ENCODE results near the gene FBXW11. TPM values are rescaled to one million over a fixed set of nuclear protein-coding genes. Genes with fewer than 3 reads are reported as not detected.

The FBXW11 gene
- total and polyA plus RNA-seq, 2 of the 13 experiments (the other 11 are each of a cell fraction or from before 2014, with no cell fraction given): 31.7 to 53.6 TPM

DNA sequence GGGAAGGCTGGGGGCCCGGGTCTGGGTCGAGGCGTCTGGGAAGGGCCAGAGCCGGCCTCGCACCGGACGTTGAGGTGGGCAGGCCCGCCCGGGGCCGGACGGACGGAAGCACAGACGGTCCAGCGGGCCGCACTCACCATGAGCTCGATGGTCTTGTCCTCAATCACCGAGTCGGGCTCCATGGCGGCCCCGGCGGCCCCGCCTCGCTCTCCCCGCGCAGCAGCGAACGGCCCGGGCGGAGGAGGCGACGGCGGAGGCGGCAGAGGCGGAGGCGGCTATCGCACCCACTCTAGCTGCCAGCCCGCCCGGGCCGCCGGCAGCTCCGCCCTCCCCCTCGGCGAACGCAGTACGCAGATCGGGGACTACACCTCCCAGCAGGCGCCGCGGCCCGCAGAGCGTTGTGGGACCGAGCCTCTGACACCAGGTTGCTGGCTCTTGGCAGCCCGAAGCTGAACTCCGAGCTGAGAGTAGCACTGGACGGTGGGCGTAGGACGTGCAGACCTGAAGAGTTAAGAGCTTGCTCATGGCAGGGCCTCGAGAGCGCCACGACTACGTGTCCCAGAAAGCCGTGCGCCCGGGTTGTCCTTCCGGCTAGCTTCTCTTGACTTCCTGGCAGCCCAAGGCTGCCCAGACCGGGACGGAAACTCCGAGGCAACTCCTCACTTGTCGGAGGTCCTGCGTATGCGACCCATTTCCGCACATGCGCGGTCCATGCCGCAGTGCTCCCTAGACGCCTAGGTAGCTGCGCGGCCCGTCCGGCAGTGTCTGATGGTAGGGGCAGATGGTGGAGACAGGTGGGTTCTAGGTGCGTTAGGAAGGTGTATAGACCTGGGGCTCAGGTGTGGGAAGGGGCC is at the start of gene FBXW11 (continued):
- TF ChIP-seq, protein P1, sequence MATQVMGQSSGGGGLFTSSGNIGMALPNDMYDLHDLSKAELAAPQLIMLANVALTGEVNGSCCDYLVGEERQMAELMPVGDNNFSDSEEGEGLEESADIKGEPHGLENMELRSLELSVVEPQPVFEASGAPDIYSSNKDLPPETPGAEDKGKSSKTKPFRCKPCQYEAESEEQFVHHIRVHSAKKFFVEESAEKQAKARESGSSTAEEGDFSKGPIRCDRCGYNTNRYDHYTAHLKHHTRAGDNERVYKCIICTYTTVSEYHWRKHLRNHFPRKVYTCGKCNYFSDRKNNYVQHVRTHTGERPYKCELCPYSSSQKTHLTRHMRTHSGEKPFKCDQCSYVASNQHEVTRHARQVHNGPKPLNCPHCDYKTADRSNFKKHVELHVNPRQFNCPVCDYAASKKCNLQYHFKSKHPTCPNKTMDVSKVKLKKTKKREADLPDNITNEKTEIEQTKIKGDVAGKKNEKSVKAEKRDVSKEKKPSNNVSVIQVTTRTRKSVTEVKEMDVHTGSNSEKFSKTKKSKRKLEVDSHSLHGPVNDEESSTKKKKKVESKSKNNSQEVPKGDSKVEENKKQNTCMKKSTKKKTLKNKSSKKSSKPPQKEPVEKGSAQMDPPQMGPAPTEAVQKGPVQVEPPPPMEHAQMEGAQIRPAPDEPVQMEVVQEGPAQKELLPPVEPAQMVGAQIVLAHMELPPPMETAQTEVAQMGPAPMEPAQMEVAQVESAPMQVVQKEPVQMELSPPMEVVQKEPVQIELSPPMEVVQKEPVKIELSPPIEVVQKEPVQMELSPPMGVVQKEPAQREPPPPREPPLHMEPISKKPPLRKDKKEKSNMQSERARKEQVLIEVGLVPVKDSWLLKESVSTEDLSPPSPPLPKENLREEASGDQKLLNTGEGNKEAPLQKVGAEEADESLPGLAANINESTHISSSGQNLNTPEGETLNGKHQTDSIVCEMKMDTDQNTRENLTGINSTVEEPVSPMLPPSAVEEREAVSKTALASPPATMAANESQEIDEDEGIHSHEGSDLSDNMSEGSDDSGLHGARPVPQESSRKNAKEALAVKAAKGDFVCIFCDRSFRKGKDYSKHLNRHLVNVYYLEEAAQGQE (IDR thresholded peaks at IDR 0.05; ENCODE audit: borderline replicate concordance in 1 of 2, low read depth in 1 of 2, low read length in 2 of 2): 0 out of 4 replicates have a peak, but pooled peaks of 1 of the 2 experiments have one; percentile 22
- TF ChIP-seq ZNF766 (CRISPR knock-in tag; IDR thresholded peaks at IDR 0.05; ENCODE audit: borderline replicate concordance) (no peak), ZNF251 (CRISPR knock-in tag; IDR thresholded peaks at IDR 0.05) (no peak), NFE2 (CRISPR knock-in tag; IDR thresholded peaks at IDR 0.05) (0 out of 2 replicates have a peak, but pooled peaks have one; percentile 23), PAX8 (CRISPR knock-in tag; IDR thresholded peaks at IDR 0.05; ENCODE audit: borderline replicate concordance) (no peak), ZNF224 (CRISPR knock-in tag; IDR thresholded peaks at IDR 0.05) (peak; percentile 91; the same call in 1 of the 2 replicates), ZNF205 (CRISPR knock-in tag; IDR thresholded peaks at IDR 0.05) (no peak), MLLT10 (CRISPR knock-in tag; IDR thresholded peaks at IDR 0.05) (no peak), ZNF143 (CRISPR knock-in tag; IDR thresholded peaks at IDR 0.05) (peak; percentile 96)
- TF ChIP-seq, protein P2, sequence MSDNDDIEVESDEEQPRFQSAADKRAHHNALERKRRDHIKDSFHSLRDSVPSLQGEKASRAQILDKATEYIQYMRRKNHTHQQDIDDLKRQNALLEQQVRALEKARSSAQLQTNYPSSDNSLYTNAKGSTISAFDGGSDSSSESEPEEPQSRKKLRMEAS (IDR thresholded peaks at IDR 0.05): peak; percentile 51
- TF ChIP-seq, protein P3, sequence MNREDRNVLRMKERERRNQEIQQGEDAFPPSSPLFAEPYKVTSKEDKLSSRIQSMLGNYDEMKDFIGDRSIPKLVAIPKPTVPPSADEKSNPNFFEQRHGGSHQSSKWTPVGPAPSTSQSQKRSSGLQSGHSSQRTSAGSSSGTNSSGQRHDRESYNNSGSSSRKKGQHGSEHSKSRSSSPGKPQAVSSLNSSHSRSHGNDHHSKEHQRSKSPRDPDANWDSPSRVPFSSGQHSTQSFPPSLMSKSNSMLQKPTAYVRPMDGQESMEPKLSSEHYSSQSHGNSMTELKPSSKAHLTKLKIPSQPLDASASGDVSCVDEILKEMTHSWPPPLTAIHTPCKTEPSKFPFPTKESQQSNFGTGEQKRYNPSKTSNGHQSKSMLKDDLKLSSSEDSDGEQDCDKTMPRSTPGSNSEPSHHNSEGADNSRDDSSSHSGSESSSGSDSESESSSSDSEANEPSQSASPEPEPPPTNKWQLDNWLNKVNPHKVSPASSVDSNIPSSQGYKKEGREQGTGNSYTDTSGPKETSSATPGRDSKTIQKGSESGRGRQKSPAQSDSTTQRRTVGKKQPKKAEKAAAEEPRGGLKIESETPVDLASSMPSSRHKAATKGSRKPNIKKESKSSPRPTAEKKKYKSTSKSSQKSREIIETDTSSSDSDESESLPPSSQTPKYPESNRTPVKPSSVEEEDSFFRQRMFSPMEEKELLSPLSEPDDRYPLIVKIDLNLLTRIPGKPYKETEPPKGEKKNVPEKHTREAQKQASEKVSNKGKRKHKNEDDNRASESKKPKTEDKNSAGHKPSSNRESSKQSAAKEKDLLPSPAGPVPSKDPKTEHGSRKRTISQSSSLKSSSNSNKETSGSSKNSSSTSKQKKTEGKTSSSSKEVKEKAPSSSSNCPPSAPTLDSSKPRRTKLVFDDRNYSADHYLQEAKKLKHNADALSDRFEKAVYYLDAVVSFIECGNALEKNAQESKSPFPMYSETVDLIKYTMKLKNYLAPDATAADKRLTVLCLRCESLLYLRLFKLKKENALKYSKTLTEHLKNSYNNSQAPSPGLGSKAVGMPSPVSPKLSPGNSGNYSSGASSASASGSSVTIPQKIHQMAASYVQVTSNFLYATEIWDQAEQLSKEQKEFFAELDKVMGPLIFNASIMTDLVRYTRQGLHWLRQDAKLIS (CRISPR knock-in tag; IDR thresholded peaks at IDR 0.05): no peak; the same call in 1 of the 2 replicates
- TF ChIP-seq, protein P4, sequence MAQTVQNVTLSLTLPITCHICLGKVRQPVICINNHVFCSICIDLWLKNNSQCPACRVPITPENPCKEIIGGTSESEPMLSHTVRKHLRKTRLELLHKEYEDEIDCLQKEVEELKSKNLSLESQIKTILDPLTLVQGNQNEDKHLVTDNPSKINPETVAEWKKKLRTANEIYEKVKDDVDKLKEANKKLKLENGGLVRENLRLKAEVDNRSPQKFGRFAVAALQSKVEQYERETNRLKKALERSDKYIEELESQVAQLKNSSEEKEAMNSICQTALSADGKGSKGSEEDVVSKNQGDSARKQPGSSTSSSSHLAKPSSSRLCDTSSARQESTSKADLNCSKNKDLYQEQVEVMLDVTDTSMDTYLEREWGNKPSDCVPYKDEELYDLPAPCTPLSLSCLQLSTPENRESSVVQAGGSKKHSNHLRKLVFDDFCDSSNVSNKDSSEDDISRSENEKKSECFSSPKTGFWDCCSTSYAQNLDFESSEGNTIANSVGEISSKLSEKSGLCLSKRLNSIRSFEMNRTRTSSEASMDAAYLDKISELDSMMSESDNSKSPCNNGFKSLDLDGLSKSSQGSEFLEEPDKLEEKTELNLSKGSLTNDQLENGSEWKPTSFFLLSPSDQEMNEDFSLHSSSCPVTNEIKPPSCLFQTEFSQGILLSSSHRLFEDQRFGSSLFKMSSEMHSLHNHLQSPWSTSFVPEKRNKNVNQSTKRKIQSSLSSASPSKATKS (CRISPR knock-in tag; IDR thresholded peaks at IDR 0.05): no peak
- TF ChIP-seq, protein P5, sequence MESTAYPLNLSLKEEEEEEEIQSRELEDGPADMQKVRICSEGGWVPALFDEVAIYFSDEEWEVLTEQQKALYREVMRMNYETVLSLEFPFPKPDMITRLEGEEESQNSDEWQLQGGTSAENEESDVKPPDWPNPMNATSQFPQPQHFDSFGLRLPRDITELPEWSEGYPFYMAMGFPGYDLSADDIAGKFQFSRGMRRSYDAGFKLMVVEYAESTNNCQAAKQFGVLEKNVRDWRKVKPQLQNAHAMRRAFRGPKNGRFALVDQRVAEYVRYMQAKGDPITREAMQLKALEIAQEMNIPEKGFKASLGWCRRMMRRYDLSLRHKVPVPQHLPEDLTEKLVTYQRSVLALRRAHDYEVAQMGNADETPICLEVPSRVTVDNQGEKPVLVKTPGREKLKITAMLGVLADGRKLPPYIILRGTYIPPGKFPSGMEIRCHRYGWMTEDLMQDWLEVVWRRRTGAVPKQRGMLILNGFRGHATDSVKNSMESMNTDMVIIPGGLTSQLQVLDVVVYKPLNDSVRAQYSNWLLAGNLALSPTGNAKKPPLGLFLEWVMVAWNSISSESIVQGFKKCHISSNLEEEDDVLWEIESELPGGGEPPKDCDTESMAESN (CRISPR knock-in tag; conservative IDR thresholded peaks at IDR 0.05): peak; percentile 81

Measured in HepG2 (cell line).